D341Med (cell line): ENCODE results near the gene TWIST1.

ENCODE experiments used
- DNase-seq: peaks from one replicate; pipeline ENCODE4 v3.0.0; 2012; ENCODE audit warnings: low spot score

The TWIST1 gene

GRCh38 chr7:19094598-19095352, 22.7 kb downstream of the TWIST1 start:
- DNase-seq: no peak

- no peak for DNase-seq
Measured at GRCh38 chr7:19094138-19094537, 23.3 kb downstream of the TWIST1 start.

GRCh38 chr7:19091550-19092200, 25.8 kb downstream of the TWIST1 start:
- no peak for DNase-seq

- no peak for DNase-seq
Measured at GRCh38 chr7:19090526-19090925, 26.9 kb downstream of the TWIST1 start.

GRCh38 chr7:19089797-19090196, 27.6 kb downstream of the TWIST1 start:
- DNase-seq: no peak

GRCh38 chr7:19089378-19089777, 28.1 kb downstream of the TWIST1 start:
- DNase-seq: no peak

GRCh38 chr7:19080093-19080492, 37.3 kb downstream of the TWIST1 start:
- DNase-seq: no peak

GRCh38 chr7:19079066-19079465, 38.4 kb downstream of the TWIST1 start:
- no peak for DNase-seq

- no peak for DNase-seq
Measured at GRCh38 chr7:19069842-19070241, 47.6 kb downstream of the TWIST1 start.

- no peak for DNase-seq
Measured at GRCh38 chr7:19066170-19066569, 51.3 kb downstream of the TWIST1 start.
